H1 (cell line): Measurements from ENCODE around the gene PCGF3. TPM values are rescaled to one million over a fixed set of nuclear protein-coding genes. Genes with fewer than 3 reads are reported as not detected.

Experiments used
- E2F6 ChIP-seq: IDR thresholded peaks from 2 replicates; pipeline ENCODE4 v1.6.1; 2012; ENCODE audit warnings: inconsistent platforms
- NRF1 ChIP-seq: IDR thresholded peaks from 2 replicates; pipeline ENCODE4 v1.6.1; 2011; ENCODE audit warnings: mild to moderate bottlenecking, low read depth, low read length, improper control_type of control experiment
- POLR2AphosphoS5 ChIP-seq: IDR thresholded peaks from 2 replicates; pipeline ENCODE4 v1.6.1; 2011; ENCODE audit warnings: low read depth, low read length
- RBBP5 ChIP-seq: IDR thresholded peaks from 2 replicates; pipeline ENCODE4 v1.7.1; 2012; ENCODE audit warnings: low read depth, mild to moderate bottlenecking, inconsistent platforms, low read length, moderate library complexity, borderline replicate concordance
- polyA plus RNA-seq, 7 experiments: library from polyadenylated mRNA; depleted of rRNA in 3 of 7; stranded (reverse) in 5 of 7; unstranded in 2 of 7; fragments of >200 nt in 5 of 7; fragments of 200-250 nt in 2 of 7; gene quantifications; 1 replicate in 5 of 7; 2 replicates in 1 of 7; 4 replicates in 1 of 7; pipeline versions ENCODE4 v1.2.1 to v1.2.3, GENCODE V29; 2011 to 2013; ENCODE audit warnings: missing spikeins in 2 of 7, mixed read lengths in 2 of 7
- total RNA-seq: library from RNA; stranded (reverse); fragmentation: NEBNext Ultra II Directional; extraction: Animal tissue kit (Norgen Biotek cat#: 25700); gene quantifications from 2 replicates; pipeline ENCODE4 v1.2.1, GENCODE V29; 2021
- TF ChIP-seq, protein P1 (sequence below): fragments of 300-600 bp; sonication (generic); IDR thresholded peaks from 2 replicates; pipeline ENCODE4 v1.7.1; 2012; ENCODE audit warnings: low read length, moderate library complexity, mild to moderate bottlenecking, inconsistent platforms; ENCODE audit not compliant: insufficient replicate concordance

PCGF3 gene
- total and polyA plus RNA-seq, 2 of the 8 experiments (the other 6 are each of a cell fraction or from before 2014, with no cell fraction given), result 52.7 to 52.9 TPM

GRCh38 chr4:685679-686412, 19.8 kb upstream of the PCGF3 start (continued):
- TF ChIP-seq, protein P1, sequence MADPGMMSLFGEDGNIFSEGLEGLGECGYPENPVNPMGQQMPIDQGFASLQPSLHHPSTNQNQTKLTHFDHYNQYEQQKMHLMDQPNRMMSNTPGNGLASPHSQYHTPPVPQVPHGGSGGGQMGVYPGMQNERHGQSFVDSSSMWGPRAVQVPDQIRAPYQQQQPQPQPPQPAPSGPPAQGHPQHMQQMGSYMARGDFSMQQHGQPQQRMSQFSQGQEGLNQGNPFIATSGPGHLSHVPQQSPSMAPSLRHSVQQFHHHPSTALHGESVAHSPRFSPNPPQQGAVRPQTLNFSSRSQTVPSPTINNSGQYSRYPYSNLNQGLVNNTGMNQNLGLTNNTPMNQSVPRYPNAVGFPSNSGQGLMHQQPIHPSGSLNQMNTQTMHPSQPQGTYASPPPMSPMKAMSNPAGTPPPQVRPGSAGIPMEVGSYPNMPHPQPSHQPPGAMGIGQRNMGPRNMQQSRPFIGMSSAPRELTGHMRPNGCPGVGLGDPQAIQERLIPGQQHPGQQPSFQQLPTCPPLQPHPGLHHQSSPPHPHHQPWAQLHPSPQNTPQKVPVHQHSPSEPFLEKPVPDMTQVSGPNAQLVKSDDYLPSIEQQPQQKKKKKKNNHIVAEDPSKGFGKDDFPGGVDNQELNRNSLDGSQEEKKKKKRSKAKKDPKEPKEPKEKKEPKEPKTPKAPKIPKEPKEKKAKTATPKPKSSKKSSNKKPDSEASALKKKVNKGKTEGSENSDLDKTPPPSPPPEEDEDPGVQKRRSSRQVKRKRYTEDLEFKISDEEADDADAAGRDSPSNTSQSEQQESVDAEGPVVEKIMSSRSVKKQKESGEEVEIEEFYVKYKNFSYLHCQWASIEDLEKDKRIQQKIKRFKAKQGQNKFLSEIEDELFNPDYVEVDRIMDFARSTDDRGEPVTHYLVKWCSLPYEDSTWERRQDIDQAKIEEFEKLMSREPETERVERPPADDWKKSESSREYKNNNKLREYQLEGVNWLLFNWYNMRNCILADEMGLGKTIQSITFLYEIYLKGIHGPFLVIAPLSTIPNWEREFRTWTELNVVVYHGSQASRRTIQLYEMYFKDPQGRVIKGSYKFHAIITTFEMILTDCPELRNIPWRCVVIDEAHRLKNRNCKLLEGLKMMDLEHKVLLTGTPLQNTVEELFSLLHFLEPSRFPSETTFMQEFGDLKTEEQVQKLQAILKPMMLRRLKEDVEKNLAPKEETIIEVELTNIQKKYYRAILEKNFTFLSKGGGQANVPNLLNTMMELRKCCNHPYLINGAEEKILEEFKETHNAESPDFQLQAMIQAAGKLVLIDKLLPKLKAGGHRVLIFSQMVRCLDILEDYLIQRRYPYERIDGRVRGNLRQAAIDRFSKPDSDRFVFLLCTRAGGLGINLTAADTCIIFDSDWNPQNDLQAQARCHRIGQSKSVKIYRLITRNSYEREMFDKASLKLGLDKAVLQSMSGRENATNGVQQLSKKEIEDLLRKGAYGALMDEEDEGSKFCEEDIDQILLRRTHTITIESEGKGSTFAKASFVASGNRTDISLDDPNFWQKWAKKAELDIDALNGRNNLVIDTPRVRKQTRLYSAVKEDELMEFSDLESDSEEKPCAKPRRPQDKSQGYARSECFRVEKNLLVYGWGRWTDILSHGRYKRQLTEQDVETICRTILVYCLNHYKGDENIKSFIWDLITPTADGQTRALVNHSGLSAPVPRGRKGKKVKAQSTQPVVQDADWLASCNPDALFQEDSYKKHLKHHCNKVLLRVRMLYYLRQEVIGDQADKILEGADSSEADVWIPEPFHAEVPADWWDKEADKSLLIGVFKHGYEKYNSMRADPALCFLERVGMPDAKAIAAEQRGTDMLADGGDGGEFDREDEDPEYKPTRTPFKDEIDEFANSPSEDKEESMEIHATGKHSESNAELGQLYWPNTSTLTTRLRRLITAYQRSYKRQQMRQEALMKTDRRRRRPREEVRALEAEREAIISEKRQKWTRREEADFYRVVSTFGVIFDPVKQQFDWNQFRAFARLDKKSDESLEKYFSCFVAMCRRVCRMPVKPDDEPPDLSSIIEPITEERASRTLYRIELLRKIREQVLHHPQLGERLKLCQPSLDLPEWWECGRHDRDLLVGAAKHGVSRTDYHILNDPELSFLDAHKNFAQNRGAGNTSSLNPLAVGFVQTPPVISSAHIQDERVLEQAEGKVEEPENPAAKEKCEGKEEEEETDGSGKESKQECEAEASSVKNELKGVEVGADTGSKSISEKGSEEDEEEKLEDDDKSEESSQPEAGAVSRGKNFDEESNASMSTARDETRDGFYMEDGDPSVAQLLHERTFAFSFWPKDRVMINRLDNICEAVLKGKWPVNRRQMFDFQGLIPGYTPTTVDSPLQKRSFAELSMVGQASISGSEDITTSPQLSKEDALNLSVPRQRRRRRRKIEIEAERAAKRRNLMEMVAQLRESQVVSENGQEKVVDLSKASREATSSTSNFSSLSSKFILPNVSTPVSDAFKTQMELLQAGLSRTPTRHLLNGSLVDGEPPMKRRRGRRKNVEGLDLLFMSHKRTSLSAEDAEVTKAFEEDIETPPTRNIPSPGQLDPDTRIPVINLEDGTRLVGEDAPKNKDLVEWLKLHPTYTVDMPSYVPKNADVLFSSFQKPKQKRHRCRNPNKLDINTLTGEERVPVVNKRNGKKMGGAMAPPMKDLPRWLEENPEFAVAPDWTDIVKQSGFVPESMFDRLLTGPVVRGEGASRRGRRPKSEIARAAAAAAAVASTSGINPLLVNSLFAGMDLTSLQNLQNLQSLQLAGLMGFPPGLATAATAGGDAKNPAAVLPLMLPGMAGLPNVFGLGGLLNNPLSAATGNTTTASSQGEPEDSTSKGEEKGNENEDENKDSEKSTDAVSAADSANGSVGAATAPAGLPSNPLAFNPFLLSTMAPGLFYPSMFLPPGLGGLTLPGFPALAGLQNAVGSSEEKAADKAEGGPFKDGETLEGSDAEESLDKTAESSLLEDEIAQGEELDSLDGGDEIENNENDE, result no peak
- TF ChIP-seq NRF1 (no peak), RBBP5 (no peak), POLR2AphosphoS5 (peak; percentile 23; the same call in 1 of the 2 replicates), E2F6 (no peak)
